Measurements from ENCODE around the gene KAT2A.

The KAT2A gene

DNA sequence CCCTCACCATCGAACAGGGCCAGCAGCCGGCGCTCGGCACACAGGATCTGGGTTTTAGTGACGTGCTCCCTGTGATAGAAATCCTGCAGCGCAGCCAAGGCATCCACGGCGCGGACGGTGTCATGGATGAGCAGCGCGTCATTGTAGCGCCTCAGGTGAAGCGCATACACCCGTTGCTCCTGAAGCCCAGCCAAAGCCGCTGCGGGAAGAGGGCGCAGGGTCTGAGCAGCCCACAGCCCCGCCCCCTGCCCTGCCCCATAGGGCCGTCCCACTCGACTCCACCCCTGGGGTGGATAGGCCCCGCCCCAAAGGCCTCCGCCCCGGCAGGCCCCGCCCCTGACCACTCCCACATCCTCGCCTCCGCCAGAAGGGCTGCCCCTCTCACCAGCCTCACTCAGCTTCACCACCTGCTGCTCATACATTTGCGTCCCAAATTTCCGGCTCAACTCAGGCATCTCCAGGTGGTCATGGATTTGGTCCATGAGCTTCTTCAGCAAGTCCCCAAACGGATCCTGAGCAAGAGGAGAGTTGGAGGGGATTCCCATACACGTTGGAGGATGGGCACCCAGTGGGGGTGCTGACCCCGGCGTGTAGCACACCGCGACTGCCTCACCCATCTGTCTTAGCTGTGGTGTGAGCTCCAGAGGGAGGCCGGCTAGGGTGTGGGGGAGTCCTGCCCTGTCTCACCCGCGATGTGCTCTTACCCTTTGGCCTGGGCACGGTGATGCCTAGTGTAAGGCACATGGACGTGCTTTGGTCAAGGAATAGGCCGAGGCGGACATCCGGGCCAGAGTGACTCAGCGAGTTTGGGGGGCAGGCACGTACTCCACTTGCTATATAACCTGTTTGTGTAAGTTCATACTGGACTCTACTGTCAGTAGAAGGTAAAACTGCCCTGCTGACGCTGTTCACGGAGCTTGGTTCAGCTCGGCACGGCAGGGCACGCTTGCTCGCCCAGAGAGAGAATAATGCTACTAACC lies 13.3 kb downstream of the KAT2A start:
- DNase-seq (ENCODE audit: low read depth, low spot score): no peak
- H3K4me3 ChIP-seq: peak overlapping the region; percentile 68
- no peaks in the 10 kb centered on the region for H3K9me3 ChIP-seq (ENCODE audit: low read depth, low read length)
- no peaks in the 10 kb centered on the region for H3K36me3 ChIP-seq (ENCODE audit: insufficient read depth, low read length)
- no peak overlapping the region for H3K27ac ChIP-seq
- H3K9ac ChIP-seq (ENCODE audit: insufficient read length): no peak overlapping the region
- TF ChIP-seq POLR2AphosphoS5 (IDR thresholded peaks at IDR 0.05; ENCODE audit: borderline replicate concordance, low read depth, low read length): no peak; the same call in 1 of the 2 replicates
- TF ChIP-seq EZH2 (IDR thresholded peaks at IDR 0.05): no peak
- TF ChIP-seq FOXP2 (optimal IDR thresholded peaks at IDR 0.05; ENCODE audit: control extremely low read depth, extremely low read length, insufficient read depth): no peak

DNA sequence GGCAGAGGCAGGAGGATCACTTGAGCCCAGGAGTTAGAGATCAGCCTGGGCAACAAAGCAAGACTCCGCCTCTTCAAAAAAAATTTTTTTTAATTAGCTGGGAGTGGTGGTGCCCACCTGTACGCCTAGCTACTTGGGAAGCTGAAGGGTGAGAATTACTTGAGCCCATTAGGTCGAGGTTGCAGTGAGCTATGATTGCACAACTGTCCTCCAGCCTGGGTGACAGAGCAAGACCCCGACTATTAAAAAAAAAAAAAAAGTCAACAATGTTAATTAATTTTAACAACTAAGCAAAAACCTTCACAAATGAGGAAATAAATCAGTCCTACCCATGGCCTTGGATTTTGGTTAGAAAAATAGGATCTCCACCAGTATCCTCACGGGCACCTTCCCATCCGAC lies 14.0 kb downstream of the KAT2A start:
- no peak overlapping the region for H3K9ac ChIP-seq (ENCODE audit: insufficient read length)
- no peaks in the 10 kb centered on the region for H3K9me3 ChIP-seq (ENCODE audit: low read depth, low read length)
- no peak overlapping the region for H3K27ac ChIP-seq
- DNase-seq (ENCODE audit: low read depth, low spot score): no peak
- H3K36me3 ChIP-seq (ENCODE audit: insufficient read depth, low read length): no peaks in the 10 kb centered on the region
- no peak for TF ChIP-seq POLR2AphosphoS5 (IDR thresholded peaks at IDR 0.05; ENCODE audit: borderline replicate concordance, low read depth, low read length)
- no peak for TF ChIP-seq EZH2 (IDR thresholded peaks at IDR 0.05)
- no peak for TF ChIP-seq FOXP2 (optimal IDR thresholded peaks at IDR 0.05; ENCODE audit: control extremely low read depth, extremely low read length, insufficient read depth)
- H3K4me3 ChIP-seq: peak overlapping the region; percentile 68

DNA sequence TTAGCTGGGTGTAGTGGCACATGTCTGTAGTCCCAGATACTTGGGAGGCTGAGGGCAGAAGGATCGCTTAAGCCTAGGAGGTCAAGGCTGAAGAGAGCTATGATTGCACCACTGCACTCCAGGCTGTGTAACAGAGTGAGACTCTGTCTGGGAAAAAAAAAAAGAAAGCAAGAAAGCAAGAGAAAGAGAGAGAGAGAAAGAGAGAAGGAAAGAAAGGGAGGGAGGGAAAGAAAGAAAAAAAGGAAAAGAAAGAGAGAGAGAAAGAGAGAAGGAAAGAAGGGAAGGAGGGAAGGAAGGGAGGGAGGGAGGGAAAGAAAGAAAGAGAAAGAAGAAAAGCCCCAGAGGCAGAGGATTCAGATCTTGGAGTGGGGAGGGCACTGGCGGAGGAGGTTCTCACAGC lies 15.2 kb downstream of the KAT2A start:
- H3K27ac ChIP-seq: no peak overlapping the region
- H3K9ac ChIP-seq (ENCODE audit: insufficient read length): no peak overlapping the region
- no peaks in the 10 kb centered on the region for H3K36me3 ChIP-seq (ENCODE audit: insufficient read depth, low read length)
- DNase-seq (ENCODE audit: low read depth, low spot score): no peak
- no peak overlapping the region for H3K4me3 ChIP-seq
- no peak for TF ChIP-seq EZH2 (IDR thresholded peaks at IDR 0.05)
- TF ChIP-seq FOXP2 (optimal IDR thresholded peaks at IDR 0.05; ENCODE audit: control extremely low read depth, extremely low read length, insufficient read depth): no peak
- no peak for TF ChIP-seq POLR2AphosphoS5 (IDR thresholded peaks at IDR 0.05; ENCODE audit: borderline replicate concordance, low read depth, low read length)
- no peaks in the 10 kb centered on the region for H3K9me3 ChIP-seq (ENCODE audit: low read depth, low read length)

DNA sequence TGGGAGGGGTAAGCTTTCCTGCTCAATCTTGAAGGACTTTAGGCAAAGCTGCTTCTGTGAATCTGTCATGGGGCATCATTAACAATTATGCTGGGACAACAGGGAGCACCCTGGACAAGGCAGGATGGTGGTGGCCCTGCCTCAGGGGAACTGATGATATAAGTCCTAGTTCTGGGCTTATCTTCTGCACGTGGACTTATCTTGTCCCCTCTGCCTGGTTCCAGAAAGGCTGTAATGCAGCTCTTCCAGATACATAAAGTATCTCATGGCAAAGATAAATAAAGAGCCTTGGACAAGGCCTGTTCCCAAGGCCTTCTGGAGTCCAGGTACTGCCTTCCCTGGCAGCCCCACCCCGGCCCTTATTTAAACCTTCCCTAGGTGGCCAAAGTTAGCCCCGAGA lies 16.9 kb downstream of the KAT2A start:
- H3K4me3 ChIP-seq: no peak overlapping the region
- TF ChIP-seq FOXP2 (optimal IDR thresholded peaks at IDR 0.05; ENCODE audit: control extremely low read depth, extremely low read length, insufficient read depth) (no peak), POLR2AphosphoS5 (IDR thresholded peaks at IDR 0.05; ENCODE audit: borderline replicate concordance, low read depth, low read length) (no peak), EZH2 (IDR thresholded peaks at IDR 0.05) (no peak)
- no peaks in the 10 kb centered on the region for H3K36me3 ChIP-seq (ENCODE audit: insufficient read depth, low read length)
- no peak overlapping the region for H3K9ac ChIP-seq (ENCODE audit: insufficient read length)
- no peak for DNase-seq (ENCODE audit: low read depth, low spot score)
- H3K9me3 ChIP-seq (ENCODE audit: low read depth, low read length): no peaks in the 10 kb centered on the region
- H3K27ac ChIP-seq: no peak overlapping the region

DNA sequence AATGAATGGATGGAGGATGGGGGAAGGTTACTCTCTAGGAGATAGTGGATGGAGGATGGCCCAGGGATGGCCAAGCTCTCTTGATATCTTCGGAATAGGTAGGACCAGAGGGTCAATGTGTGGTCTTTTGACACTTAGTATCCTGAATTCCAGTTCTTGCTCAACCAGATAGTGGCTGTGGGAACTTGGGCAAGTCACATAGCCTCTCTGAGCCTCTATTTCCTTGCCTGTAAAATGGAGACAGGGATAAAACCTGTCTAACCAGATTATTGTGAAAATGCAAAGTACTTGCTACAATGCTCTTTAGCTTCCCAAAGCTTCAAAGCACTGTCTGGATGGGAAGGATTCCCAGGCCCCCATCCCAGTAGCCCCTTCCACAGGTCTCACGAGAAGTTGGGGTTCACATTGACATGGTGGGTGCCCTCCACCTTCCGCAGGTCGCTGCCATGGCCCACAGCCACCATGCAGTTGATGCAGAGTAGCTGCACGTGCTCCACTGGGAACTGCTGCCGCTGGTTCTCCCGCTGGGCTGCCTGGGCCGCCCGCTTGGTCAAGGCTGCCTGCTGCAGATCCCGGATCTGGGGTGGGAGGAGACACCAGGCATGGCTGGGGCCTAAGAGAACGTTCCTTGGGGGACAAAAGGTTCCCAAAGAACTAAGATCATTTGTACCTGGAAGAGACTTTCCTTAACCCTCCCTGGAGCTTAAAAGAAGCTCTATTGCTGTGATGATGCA lies 17.8 kb downstream of the KAT2A start:
- Histone ChIP-seq H3K4me3 (no peak overlapping the region), H3K9me3 (ENCODE audit: low read depth, low read length) (no peaks in the 10 kb centered on the region), H3K9ac (ENCODE audit: insufficient read length) (no peak overlapping the region), H3K36me3 (ENCODE audit: insufficient read depth, low read length) (no peaks in the 10 kb centered on the region), H3K27ac (no peak overlapping the region)
- no peak for TF ChIP-seq FOXP2 (optimal IDR thresholded peaks at IDR 0.05; ENCODE audit: control extremely low read depth, extremely low read length, insufficient read depth)
- TF ChIP-seq POLR2AphosphoS5 (IDR thresholded peaks at IDR 0.05; ENCODE audit: borderline replicate concordance, low read depth, low read length): no peak
- no peak for TF ChIP-seq EZH2 (IDR thresholded peaks at IDR 0.05)
- no peak for DNase-seq (ENCODE audit: low read depth, low spot score)

DNA sequence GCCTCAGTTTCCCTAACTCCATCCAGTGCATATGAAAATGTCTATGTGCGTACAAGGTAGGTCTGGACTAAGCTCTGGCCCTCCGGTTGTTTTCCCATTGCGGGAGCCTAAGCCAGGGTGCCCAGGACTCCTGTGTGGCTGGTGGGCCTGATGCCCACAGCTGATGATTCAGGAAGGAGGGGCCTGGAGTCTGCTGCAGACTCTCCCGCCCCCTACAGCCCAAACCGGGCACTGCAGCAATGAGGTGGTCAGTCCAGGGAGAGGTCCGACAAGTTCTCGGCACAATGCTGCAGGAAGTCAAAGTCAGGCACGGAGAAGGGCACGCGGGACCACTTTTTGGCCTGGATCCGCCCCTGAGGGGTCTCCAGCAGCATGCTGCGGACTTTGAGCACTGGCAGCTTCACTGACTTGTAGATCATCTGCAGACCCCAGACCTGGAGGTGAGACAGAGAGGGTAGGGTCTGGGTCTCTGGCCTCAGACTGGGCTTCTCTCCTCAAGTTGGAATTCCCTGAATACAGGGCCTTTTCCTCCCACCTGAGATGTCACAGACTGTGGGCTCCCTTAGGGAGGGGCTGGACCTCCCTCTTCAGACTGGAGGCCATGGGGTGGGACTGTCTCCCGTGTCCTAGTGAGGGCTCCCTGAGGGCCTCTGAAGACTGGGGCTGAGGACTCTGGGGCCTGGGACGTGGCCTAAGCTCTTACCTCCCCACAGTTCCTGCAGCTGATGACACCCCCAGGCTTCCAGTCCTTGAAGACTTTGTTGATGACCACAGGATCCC lies 19.5 kb downstream of the KAT2A start:
- Histone ChIP-seq H3K36me3 (ENCODE audit: insufficient read depth, low read length) (no peaks in the 10 kb centered on the region), H3K9me3 (ENCODE audit: low read depth, low read length) (no peaks in the 10 kb centered on the region), H3K27ac (no peak overlapping the region), H3K4me3 (no peak overlapping the region), H3K9ac (ENCODE audit: insufficient read length) (no peak overlapping the region)
- TF ChIP-seq POLR2AphosphoS5 (IDR thresholded peaks at IDR 0.05; ENCODE audit: borderline replicate concordance, low read depth, low read length) (no peak), EZH2 (IDR thresholded peaks at IDR 0.05) (no peak), FOXP2 (optimal IDR thresholded peaks at IDR 0.05; ENCODE audit: control extremely low read depth, extremely low read length, insufficient read depth) (no peak)
- no peak for DNase-seq (ENCODE audit: low read depth, low spot score)

DNA sequence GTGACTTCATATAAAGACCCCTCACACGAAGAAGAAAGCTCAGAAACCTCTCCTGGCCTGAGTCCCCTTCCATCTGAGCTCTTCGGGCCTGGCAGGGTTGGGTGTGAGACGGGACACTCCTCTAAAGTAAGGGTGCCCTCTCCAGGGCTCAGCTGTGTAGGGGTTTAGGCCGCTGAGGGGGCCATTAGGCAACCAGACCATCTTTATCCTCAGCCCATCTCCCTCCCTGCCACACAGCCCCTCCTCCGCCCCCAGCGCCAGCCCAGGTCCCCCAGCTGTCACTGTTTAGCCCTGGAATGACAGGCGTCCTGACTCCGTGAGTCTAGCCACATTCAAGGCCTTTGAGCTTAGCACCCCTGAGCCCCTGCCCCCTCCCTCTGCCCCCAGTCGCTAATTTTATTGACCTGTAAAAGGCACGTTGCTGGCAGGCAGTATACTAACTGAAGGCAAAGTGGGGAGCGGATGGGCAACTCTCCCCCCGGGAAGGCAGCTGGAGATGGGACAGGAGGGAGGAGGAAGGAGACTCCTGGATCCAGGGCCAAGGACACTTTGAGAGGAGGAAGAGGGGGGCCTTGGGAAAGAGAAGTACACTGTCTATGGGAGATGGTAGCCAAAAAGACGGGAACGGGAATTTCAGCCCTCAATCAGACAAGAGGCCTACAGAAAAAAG lies 22.3 kb downstream of the KAT2A start:
- no peak overlapping the region for H3K27ac ChIP-seq
- no peaks in the 10 kb centered on the region for H3K9me3 ChIP-seq (ENCODE audit: low read depth, low read length)
- DNase-seq (ENCODE audit: low read depth, low spot score): no peak
- no peaks in the 10 kb centered on the region for H3K36me3 ChIP-seq (ENCODE audit: insufficient read depth, low read length)
- peak overlapping the region; percentile 78 for H3K4me3 ChIP-seq
- H3K9ac ChIP-seq (ENCODE audit: insufficient read length): no peak overlapping the region
- TF ChIP-seq FOXP2 (optimal IDR thresholded peaks at IDR 0.05; ENCODE audit: control extremely low read depth, extremely low read length, insufficient read depth): no peak
- no peak for TF ChIP-seq EZH2 (IDR thresholded peaks at IDR 0.05)
- no peak for TF ChIP-seq POLR2AphosphoS5 (IDR thresholded peaks at IDR 0.05; ENCODE audit: borderline replicate concordance, low read depth, low read length)

Data from SK-N-MC (cell line).